Occipital lobe (tissue), 2 donors: Measurements from ENCODE around the gene CAV2. TPM values are rescaled to one million over a fixed set of nuclear protein-coding genes. Genes with fewer than 3 reads are reported as not detected.

Experiments used
- DNase-seq: peaks from one replicate; lab custom pipeline; 2025; lab: John Stamatoyannopoulos, UW
- total RNA-seq: library from RNA; depleted of rRNA; stranded (reverse); fragments of >200 nt; gene quantifications from one replicate; pipeline ENCODE4 v1.2.3, GENCODE V29; 2014

CAV2 gene
- total RNA-seq, 1 donor from 2014 or later = 19.8 TPM

GRCh38 chr7:116546054-116546453 lies 46.5 kb downstream of the CAV2 start:
- no peak for DNase-seq

GRCh38 chr7:116546916-116547315 lies 47.4 kb downstream of the CAV2 start:
- no peak for DNase-seq

GRCh38 chr7:116547347-116547746 lies 47.8 kb downstream of the CAV2 start:
- no peak for DNase-seq

- DNase-seq = no peak
These were observed 49.0 kb downstream of the CAV2 start for GRCh38 chr7:116548506-116548905.

- no peak for DNase-seq
These were observed 49.8 kb downstream of the CAV2 start for GRCh38 chr7:116549370-116549769.

- no peak for DNase-seq
These were observed 52.2 kb downstream of the CAV2 start for GRCh38 chr7:116551692-116552091.

- no peak for DNase-seq
These were observed 53.1 kb downstream of the CAV2 start for GRCh38 chr7:116552602-116553001.

- DNase-seq = no peak
These were observed 53.8 kb downstream of the CAV2 start for GRCh38 chr7:116553168-116553964.

GRCh38 chr7:116554436-116554835 lies 54.9 kb downstream of the CAV2 start:
- no peak for DNase-seq

GRCh38 chr7:116554911-116555310 lies 55.4 kb downstream of the CAV2 start:
- DNase-seq = no peak

- DNase-seq = no peak
These were observed 57.6 kb downstream of the CAV2 start for GRCh38 chr7:116557066-116557585.

GRCh38 chr7:116557901-116558300 lies 58.4 kb downstream of the CAV2 start:
- DNase-seq = no peak

Other genes starting within 250 kb of the CAV2 start
- gene CAV1, start 25.3 kb downstream of the CAV2 start, total RNA-seq = 12.0 TPM
- gene MET, start 172.5 kb downstream of the CAV2 start, total RNA-seq = 65.5 TPM